ENCODE measurements around the gene ZNF530. TPM values are rescaled to one million over a fixed set of nuclear protein-coding genes. Genes with fewer than 3 reads are reported as not detected.

The ZNF530 gene
- total RNA-seq, 4 donors from 2014 or later = 1.4 to 6.3 (median 4.0) TPM

GRCh38 chr19:57572415-57572947 is 27.2 kb upstream of the ZNF530 start:
- Histone ChIP-seq H3K27me3 (no peaks in the 10 kb centered on the region), H3K4me1 (peaks cover 0 to 3% (median 0%) of the 10 kb centered on the region in 3 donors), H3K27ac (no peak overlapping the region), H3K4me3 (no peak overlapping the region), H3K9me3 (peaks cover 0 to 98% (median 14%) of the 10 kb centered on the region in 3 donors), H3K36me3 (peaks cover 0 to 69% of the 10 kb centered on the region in 2 donors)
- 100% methylated on average over 1 to 3 of the region's 3 CpGs for WGBS, 2 donors (ENCODE audit: low coverage in 1 of 2)
- TF ChIP-seq EP300 (IDR thresholded peaks at IDR 0.05) (no peak), POLR2A (IDR thresholded peaks at IDR 0.05) (no peak), CTCF (IDR thresholded peaks at IDR 0.05) (no peak), POLR2AphosphoS5 (IDR thresholded peaks at IDR 0.05) (no peak)
- no peak for ATAC-seq

GRCh38 chr19:57576661-57577060 is 23.0 kb upstream of the ZNF530 start:
- Histone ChIP-seq H3K4me1 (peaks cover 0 to 16% (median 8%) of the 10 kb centered on the region in 3 donors), H3K27ac (no peak overlapping the region), H3K36me3 (peaks cover 0 to 54% of the 10 kb centered on the region in 2 donors), H3K9me3 (peaks cover 0 to 59% (median 10%) of the 10 kb centered on the region in 3 donors), H3K27me3 (no peaks in the 10 kb centered on the region), H3K4me3 (no peak overlapping the region)
- ATAC-seq = no peak
- TF ChIP-seq EP300 (IDR thresholded peaks at IDR 0.05) (no peak), POLR2AphosphoS5 (IDR thresholded peaks at IDR 0.05) (no peak), POLR2A (IDR thresholded peaks at IDR 0.05) (no peak), CTCF (IDR thresholded peaks at IDR 0.05) (no peak)

- Histone ChIP-seq H3K27ac (peak within 1 kb of the TSS in 3 of 4 donors; percentile 76 to 81 (median 80)), H3K4me1 (peaks cover 0 to 23% (median 12%) of the 10 kb centered on the region in 3 donors), H3K27me3 (no peaks in the 10 kb centered on the region), H3K36me3 (peaks cover 0 to 34% of the 10 kb centered on the region in 2 donors), H3K9me3 (peaks cover 0 to 45% (median 10%) of the 10 kb centered on the region in 3 donors), H3K4me3 (peak within 1 kb of the TSS; percentile 66 to 68)
- peak; percentile 100 for ATAC-seq
- WGBS, 2 donors (ENCODE audit: low coverage in 1 of 2) = 4% methylated on average over 8 of the region's 62 CpGs; no CpG with 5 or more reads in 1 of the 2 donors
- TF ChIP-seq CTCF (IDR thresholded peaks at IDR 0.05) (peak in 1 of 4 experiments; percentile 40), POLR2AphosphoS5 (IDR thresholded peaks at IDR 0.05) (peak; percentile 37), POLR2A (IDR thresholded peaks at IDR 0.05) (no peak), EP300 (IDR thresholded peaks at IDR 0.05) (no peak)
Measured at GRCh38 chr19:57578487-57579205, 21.0 kb upstream of the ZNF530 start, which contains the start of gene ZNF416. Gene ZNF416 (minus strand): TSS chr19:57578911. CDS start chr19:57578704, 207 bp downstream.

GRCh38 chr19:57583104-57583520 is 16.6 kb upstream of the ZNF530 start:
- Histone ChIP-seq H3K4me3 (peak overlapping the region; percentile 53 to 71), H3K27me3 (no peaks in the 10 kb centered on the region), H3K36me3 (peaks cover 0 to 32% of the 10 kb centered on the region in 2 donors), H3K27ac (peak overlapping the region in 1 of 4 donors; percentile 66), H3K9me3 (peaks cover 0 to 40% (median 2%) of the 10 kb centered on the region in 3 donors), H3K4me1 (peaks cover 0 to 27% (median 13%) of the 10 kb centered on the region in 3 donors)
- no peak for ATAC-seq
- no CpG with 5 or more reads among the region's 21 CpGs for WGBS, 2 donors (ENCODE audit: low coverage in 1 of 2)
- TF ChIP-seq POLR2AphosphoS5 (IDR thresholded peaks at IDR 0.05) = no peak

GRCh38 chr19:57583521-57584416 is 15.9 kb upstream of the ZNF530 start, which contains the start of gene ZIK1:
Gene ZIK1 (plus strand): TSS chr19:57584145. CDS start chr19:57584357, 212 bp downstream.
- peaks cover 0 to 46% (median 4%) of the 10 kb centered on the region in 3 donors for H3K9me3 ChIP-seq

More at GRCh38 chr19:57583521-57584416, 15.9 kb upstream of the ZNF530 start, which contains the start of gene ZIK1:
- Histone ChIP-seq H3K4me3 (peak within 1 kb of the TSS; percentile 53 to 71), H3K4me1 (peaks cover 0 to 24% (median 13%) of the 10 kb centered on the region in 3 donors), H3K36me3 (peaks cover 0 to 38% of the 10 kb centered on the region in 2 donors), H3K27me3 (no peaks in the 10 kb centered on the region), H3K27ac (peak within 1 kb of the TSS in 3 of 4 donors; percentile 52 to 66 (median 64))
- peak in 1 of 2 donors; percentile 5 for TF ChIP-seq POLR2A (IDR thresholded peaks at IDR 0.05)
- no peak for TF ChIP-seq POLR2AphosphoS5 (IDR thresholded peaks at IDR 0.05)
- peak in 1 of 4 experiments; percentile 36 for TF ChIP-seq CTCF (IDR thresholded peaks at IDR 0.05)
- no peak for TF ChIP-seq EP300 (IDR thresholded peaks at IDR 0.05)
- 0% methylated on average over 1 of the region's 76 CpGs; no CpG with 5 or more reads in 1 of the 2 donors for WGBS, 2 donors (ENCODE audit: low coverage in 1 of 2)
- ATAC-seq = peak; percentile 93

Data from gastroesophageal sphincter (tissue), 4 donors.